Right lobe of liver (tissue), 4 donors: ENCODE data around the gene ARHGAP27.
"Not testable (repeated sequence)": the region's sequence is repeated elsewhere in the genome, so short reads cannot be mapped to it uniquely, and the experiment has no call there.

ENCODE experiments used
- POLR2A ChIP-seq: fragments of 450-650 bp; IDR thresholded peaks from one replicate; pipeline ENCODE4 v1.6.1; 2017; ENCODE audit warnings: antibody characterized with exemption, mild to moderate bottlenecking
- TF ChIP-seq, protein P1 (sequence below), 4 donors: fragments of 200-600 bp in 3 of 4; fragments of 450-650 bp in 1 of 4; IDR thresholded peaks; one replicate each; pipeline versions ENCODE4 v1.5.1 to v1.8.0; 2016 to 2022; ENCODE audit warnings: antibody characterized with exemption in 4 of 4, mild to moderate bottlenecking in 2 of 4
- donor health status: DM: no; HTN: no; CAD: no.
- donor health status: DM: no; HTN: no; CAD: no.
- donor health status: DM: no; HTN: yes; CAD: no.

DNA sequence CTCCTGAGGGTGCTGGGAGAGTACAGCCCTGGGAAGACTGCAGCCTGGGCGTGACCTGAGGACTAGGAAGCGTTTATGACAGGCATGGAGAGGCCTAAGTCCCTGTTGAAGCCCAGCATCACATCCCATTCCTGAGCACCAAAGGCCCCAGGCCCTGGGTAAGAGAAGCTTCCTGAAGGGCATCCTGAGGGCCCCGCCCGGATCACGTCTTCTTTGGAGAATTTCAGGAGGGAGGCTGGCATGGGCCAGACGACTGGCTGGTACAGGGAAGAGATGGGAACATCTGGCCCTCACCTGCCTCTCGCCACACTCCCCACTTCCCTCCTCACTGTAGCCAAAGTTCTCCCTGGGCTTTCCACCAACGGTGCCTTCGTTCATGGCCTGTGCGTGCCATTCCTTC, 11.6 kb upstream of the ARHGAP27 start:
- TF ChIP-seq, protein P1, sequence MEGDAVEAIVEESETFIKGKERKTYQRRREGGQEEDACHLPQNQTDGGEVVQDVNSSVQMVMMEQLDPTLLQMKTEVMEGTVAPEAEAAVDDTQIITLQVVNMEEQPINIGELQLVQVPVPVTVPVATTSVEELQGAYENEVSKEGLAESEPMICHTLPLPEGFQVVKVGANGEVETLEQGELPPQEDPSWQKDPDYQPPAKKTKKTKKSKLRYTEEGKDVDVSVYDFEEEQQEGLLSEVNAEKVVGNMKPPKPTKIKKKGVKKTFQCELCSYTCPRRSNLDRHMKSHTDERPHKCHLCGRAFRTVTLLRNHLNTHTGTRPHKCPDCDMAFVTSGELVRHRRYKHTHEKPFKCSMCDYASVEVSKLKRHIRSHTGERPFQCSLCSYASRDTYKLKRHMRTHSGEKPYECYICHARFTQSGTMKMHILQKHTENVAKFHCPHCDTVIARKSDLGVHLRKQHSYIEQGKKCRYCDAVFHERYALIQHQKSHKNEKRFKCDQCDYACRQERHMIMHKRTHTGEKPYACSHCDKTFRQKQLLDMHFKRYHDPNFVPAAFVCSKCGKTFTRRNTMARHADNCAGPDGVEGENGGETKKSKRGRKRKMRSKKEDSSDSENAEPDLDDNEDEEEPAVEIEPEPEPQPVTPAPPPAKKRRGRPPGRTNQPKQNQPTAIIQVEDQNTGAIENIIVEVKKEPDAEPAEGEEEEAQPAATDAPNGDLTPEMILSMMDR (IDR thresholded peaks at IDR 0.05), result not testable (repeated sequence)
- TF ChIP-seq POLR2A, result not testable (repeated sequence)
